SK-N-SH (cell line): Measurements from ENCODE around the gene TMEM176B. TPM values are rescaled to one million over a fixed set of nuclear protein-coding genes. Genes with fewer than 3 reads are reported as not detected.

Source experiments
- CTCF ChIA-PET: fragments of 300-600, 350-600 bp; formaldehyde crosslinking; extraction: SDS; loops from one replicate; lab custom pipeline; 2021; lab: Yijun Ruan, JAX
- POLR2A ChIA-PET: fragments of 350-600 bp; sonication (Branson Sonifier 250); formaldehyde crosslinking; extraction: SDS; loops from one replicate; lab custom pipeline; 2020; ENCODE audit warnings: antibody characterized with exemption, inconsistent platforms; lab: Yijun Ruan, JAX
- DNase-seq: peaks from one replicate; pipeline ENCODE4 v3.0.0; 2012
- H2AFZ ChIP-seq: fragments of 200-600 bp; sonication (generic); 2 replicates; pipeline ENCODE4 v1.8.1; 2016; ENCODE audit warnings: antibody characterized with exemption, mild to moderate bottlenecking, low read depth
- H3F3A ChIP-seq: fragments of 200-600 bp; sonication (generic); replicated peaks from 2 replicates; pipeline ENCODE3; 2016; ENCODE audit warnings: antibody characterized with exemption, mild to moderate bottlenecking; ENCODE audit not compliant: insufficient read depth
- H3K27ac ChIP-seq, 2 experiments: fragments of 200-500 bp in 1 of 2; fragments of 200-600 bp in 1 of 2; sonication (Bioruptor generic) in 1 of 2; sonication (generic), shearing (Covaris generic) in 1 of 2; 2 replicates each; pipeline versions ENCODE4 v1.5.1 to v1.6.1; 2014 to 2016; ENCODE audit warnings: low read depth in 2 of 2, inconsistent platforms in 1 of 2, low read length in 1 of 2, mild to moderate bottlenecking in 1 of 2, mixed read lengths in 1 of 2
- H3K27me3 ChIP-seq: fragments of 200-600 bp; sonication (generic), shearing (Covaris generic); 2 replicates; pipeline ENCODE4 v1.6.1; 2016; ENCODE audit warnings: mixed run types; ENCODE audit not compliant: insufficient read depth
- H3K36me3 ChIP-seq, 2 experiments: fragments of 200-500 bp in 1 of 2; fragments of 200-600 bp in 1 of 2; sonication (Bioruptor generic) in 1 of 2; sonication (generic) in 1 of 2; replicated peaks in 1 of 2; 2 replicates each; pipeline versions ENCODE3 to v1.5.1; 2014 to 2016; ENCODE audit warnings: low read length in 1 of 2, mild to moderate bottlenecking in 1 of 2; ENCODE audit not compliant: insufficient read depth in 2 of 2, control insufficient read depth in 1 of 2
- H3K4me1 ChIP-seq, 2 experiments: fragments of 200-500 bp in 1 of 2; fragments of 200-600 bp in 1 of 2; sonication (Bioruptor generic) in 1 of 2; sonication (generic), shearing (Covaris generic) in 1 of 2; 2 replicates each; pipeline versions ENCODE4 v1.5.1 to v1.6.1; 2014 to 2016; ENCODE audit warnings: low read depth in 1 of 2, low read length in 1 of 2, mixed run types in 1 of 2; ENCODE audit not compliant: insufficient read depth in 2 of 2, control insufficient read depth in 1 of 2
- H3K4me2 ChIP-seq: fragments of 200-600 bp; sonication (generic), shearing (Covaris generic); 2 replicates; pipeline ENCODE4 v1.6.1; 2017; ENCODE audit warnings: mixed run types
- H3K4me3 ChIP-seq, 2 experiments: fragments of 200-500 bp in 1 of 2; fragments of 200-600 bp in 1 of 2; sonication (Bioruptor generic) in 1 of 2; sonication (generic), shearing (Covaris generic) in 1 of 2; 2 replicates each; pipeline versions ENCODE4 v1.5.1 to v1.8.1; 2014 to 2016; ENCODE audit warnings: low read depth in 2 of 2, inconsistent platforms in 1 of 2, low read length in 1 of 2, mild to moderate bottlenecking in 1 of 2, mixed read lengths in 1 of 2, moderate library complexity in 1 of 2
- H3K79me2 ChIP-seq: fragments of 200-600 bp; sonication (generic); 2 replicates; pipeline ENCODE4 v1.8.1; 2017; ENCODE audit warnings: mild to moderate bottlenecking; ENCODE audit not compliant: insufficient read depth
- H3K9ac ChIP-seq: fragments of 200-600 bp; sonication (generic); 2 replicates; pipeline ENCODE4 v1.6.1; 2017; ENCODE audit warnings: mixed run types
- H3K9me2 ChIP-seq: fragments of 200-600 bp; sonication (generic); 2 replicates; pipeline ENCODE4 v1.6.1; 2017; ENCODE audit warnings: mixed run types
- H3K9me3 ChIP-seq: fragments of 200-600 bp; sonication (generic); 2 replicates; pipeline ENCODE4 v1.6.1; 2017; ENCODE audit warnings: mixed run types, mild to moderate bottlenecking, moderate library complexity
- H4K20me1 ChIP-seq: fragments of 200-600 bp; sonication (generic); 2 replicates; pipeline ENCODE4 v1.6.1; 2017; ENCODE audit warnings: mild to moderate bottlenecking, mixed run types; ENCODE audit not compliant: insufficient read depth
- CHD2 ChIP-seq: fragments of 150-350 bp; IDR thresholded peaks from 2 replicates; pipeline ENCODE4 v1.6.1; 2018; ENCODE audit warnings: low read length; ENCODE audit not compliant: partially characterized antibody
- FOXJ3 ChIP-seq: sonication (generic); formaldehyde crosslinking; IDR thresholded peaks from 2 replicates; pipeline ENCODE4 v1.5.1; 2020; ENCODE audit warnings: mild to moderate bottlenecking, missing genetic modification reagents
- GATA2 ChIP-seq: sonication (generic); formaldehyde crosslinking; IDR thresholded peaks from 2 replicates; pipeline ENCODE4 v1.5.0; 2020; ENCODE audit warnings: mild to moderate bottlenecking, missing genetic modification reagents
- MXI1 ChIP-seq: IDR thresholded peaks from 2 replicates; pipeline ENCODE4 v1.6.1; 2012; ENCODE audit warnings: mild to moderate bottlenecking, low read depth, low read length, improper control_type of control experiment
- TCF12 ChIP-seq: IDR thresholded peaks from 2 replicates; pipeline ENCODE4 v1.4.0; 2012
- WGBS: methylation state at CpG from one replicate; pipeline ENCODE4 v1.1.6; 2017; ENCODE audit warnings: low lambda C conversion rate; 5-methylcytosine and 5-hydroxymethylcytosine counted together
- polyA plus RNA-seq, 3 experiments: library from polyadenylated mRNA; depleted of rRNA; stranded (reverse); fragments of >200 nt; gene quantifications; 2 replicates each; pipeline ENCODE4 v1.2.3, GENCODE V29; 2012
- TF ChIP-seq, protein P1 (sequence below): fragments of 150-350 bp; IDR thresholded peaks from 2 replicates; pipeline ENCODE4 v1.6.1; 2017; ENCODE audit warnings: antibody characterized with exemption, low read length, low read depth, borderline replicate concordance

The TMEM176B gene
- polyA plus RNA-seq, 1 of the 3 experiments (the other 2 are of a cell fraction), result not detected

DNA sequence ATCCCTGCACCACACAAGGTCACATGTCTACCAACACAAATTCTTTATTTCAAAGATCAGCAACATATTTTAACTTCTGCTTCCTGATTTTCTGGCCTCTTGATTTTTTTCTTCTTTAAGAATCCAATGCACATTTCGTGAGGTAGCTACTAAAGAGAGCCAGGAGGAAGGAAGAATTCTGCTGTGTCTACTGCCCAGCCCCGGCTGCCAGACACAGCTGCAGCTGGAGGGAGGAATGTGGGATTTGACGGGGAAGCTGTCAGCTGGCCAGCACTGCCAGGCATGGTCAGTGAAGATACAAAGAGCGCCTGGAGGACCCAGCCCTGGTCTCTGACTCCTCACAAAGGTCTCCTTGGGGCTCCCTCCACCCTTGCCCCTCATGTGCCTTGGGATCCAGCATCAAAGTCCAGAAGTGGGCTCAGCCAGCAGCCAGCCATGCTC lies 45.3 kb upstream of the TMEM176B start:
- no peaks in the 10 kb centered on the region for H3K9me2 ChIP-seq
- H2AFZ ChIP-seq, result no peak overlapping the region
- H3K79me2 ChIP-seq, result no peaks in the 10 kb centered on the region
- ChIA-PET CTCF (interaction anchor here (0.9 to 2.1 kb wide), 3 partner anchors 32 to 117 kb away, joined by 3 to 6 read pairs (median 6); no protein-coding TSS in a partner anchor), POLR2A (no interaction called here)
- no peaks in the 10 kb centered on the region for H3F3A ChIP-seq
- WGBS, result 8% methylated on average over 4 of the region's 4 CpGs
- no peaks in the 10 kb centered on the region for H3K36me3 ChIP-seq
- TF ChIP-seq GATA2, result no peak
- TF ChIP-seq MXI1, result peak; percentile 74; the same call in 1 of the 2 replicates
- peak; percentile 31 for TF ChIP-seq CHD2
- no peaks in the 10 kb centered on the region for H3K27me3 ChIP-seq
- peak; percentile 69 for DNase-seq
- H3K4me2 ChIP-seq, result no peak overlapping the region
- H3K9me3 ChIP-seq, result no peaks in the 10 kb centered on the region
- peaks cover 0 to 20% of the 10 kb centered on the region in 2 experiments; a peak in 1 of 4 replicates for H3K4me1 ChIP-seq
- no peaks in the 10 kb centered on the region for H4K20me1 ChIP-seq
- H3K27ac ChIP-seq, result peak overlapping the region in 1 of 2 experiments; percentile 51; a peak in 1 of 4 replicates
- no peak overlapping the region for H3K9ac ChIP-seq
- no peak overlapping the region for H3K4me3 ChIP-seq

DNA sequence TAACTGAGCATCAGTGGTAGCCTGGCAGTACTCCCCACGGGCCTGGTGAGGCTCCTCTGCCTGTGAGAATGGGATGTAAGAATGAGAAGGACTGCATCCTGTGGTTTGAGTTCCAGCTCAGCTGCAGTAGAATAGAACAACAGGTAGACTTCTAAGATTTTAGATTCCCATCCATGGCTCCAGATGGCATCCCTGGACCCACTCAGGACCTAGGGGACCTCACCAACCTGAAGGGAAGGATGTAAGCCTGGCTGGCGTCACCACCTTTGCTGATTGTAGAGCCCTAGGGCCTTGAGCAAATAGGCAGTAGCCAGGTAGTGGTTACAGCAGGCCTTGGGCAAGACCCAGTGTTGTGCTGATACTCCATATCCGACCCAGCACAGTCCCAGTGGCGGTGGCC lies 42.6 kb upstream of the TMEM176B start:
- H3K27me3 ChIP-seq, result peaks cover 12% of the 10 kb centered on the region; the same call in 1 of the 2 replicates
- H4K20me1 ChIP-seq, result no peaks in the 10 kb centered on the region
- WGBS, result 24% methylated on average over 4 of the region's 4 CpGs
- ChIA-PET POLR2A (no interaction called here), CTCF (interaction anchor here (0.9 to 1.3 kb wide), 2 partner anchors 55 to 64 kb away, joined by 3 to 4 read pairs; no protein-coding TSS in a partner anchor)
- no peak overlapping the region for H3K9ac ChIP-seq
- no peak overlapping the region for H3K4me2 ChIP-seq
- no peak overlapping the region for H2AFZ ChIP-seq
- no peak overlapping the region for H3K27ac ChIP-seq
- peaks cover 0 to 24% of the 10 kb centered on the region in 2 experiments; a peak in 1 of 4 replicates for H3K4me1 ChIP-seq
- H3K79me2 ChIP-seq, result no peaks in the 10 kb centered on the region
- no peaks in the 10 kb centered on the region for H3F3A ChIP-seq
- no peak for DNase-seq
- TF ChIP-seq, protein P1, sequence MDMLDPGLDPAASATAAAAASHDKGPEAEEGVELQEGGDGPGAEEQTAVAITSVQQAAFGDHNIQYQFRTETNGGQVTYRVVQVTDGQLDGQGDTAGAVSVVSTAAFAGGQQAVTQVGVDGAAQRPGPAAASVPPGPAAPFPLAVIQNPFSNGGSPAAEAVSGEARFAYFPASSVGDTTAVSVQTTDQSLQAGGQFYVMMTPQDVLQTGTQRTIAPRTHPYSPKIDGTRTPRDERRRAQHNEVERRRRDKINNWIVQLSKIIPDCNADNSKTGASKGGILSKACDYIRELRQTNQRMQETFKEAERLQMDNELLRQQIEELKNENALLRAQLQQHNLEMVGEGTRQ, result no peak
- H3K4me3 ChIP-seq, result no peak overlapping the region
- no peaks in the 10 kb centered on the region for H3K36me3 ChIP-seq
- H3K9me3 ChIP-seq, result no peaks in the 10 kb centered on the region
- no peaks in the 10 kb centered on the region for H3K9me2 ChIP-seq

DNA sequence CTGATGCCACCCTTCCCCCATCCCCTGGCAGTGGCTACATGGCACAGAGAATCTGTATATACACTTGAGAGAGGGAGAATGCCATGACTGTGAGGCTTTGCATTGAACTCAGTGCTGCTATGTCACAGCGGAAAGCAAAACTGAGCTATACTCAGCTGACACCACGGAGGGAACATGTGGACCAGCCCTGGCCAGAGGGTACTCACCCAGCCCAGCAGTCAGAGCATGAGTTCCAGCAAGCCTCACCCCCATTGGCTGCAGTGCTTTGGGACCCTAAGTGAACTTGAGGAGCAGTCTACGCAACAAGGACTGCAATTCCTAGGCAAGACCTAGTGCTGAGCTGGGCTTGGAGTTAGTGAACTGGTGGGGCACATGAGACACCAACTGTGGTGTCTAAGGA lies 41.9 kb upstream of the TMEM176B start:
- Histone ChIP-seq H3K9me3 (no peaks in the 10 kb centered on the region), H3K79me2 (no peaks in the 10 kb centered on the region), H3K27ac (no peak overlapping the region), H3F3A (no peaks in the 10 kb centered on the region), H2AFZ (no peak overlapping the region), H3K27me3 (peaks cover 12% of the 10 kb centered on the region; the same call in 1 of the 2 replicates), H3K9me2 (no peaks in the 10 kb centered on the region), H4K20me1 (no peaks in the 10 kb centered on the region), H3K4me3 (no peak overlapping the region), H3K36me3 (no peaks in the 10 kb centered on the region), H3K4me2 (no peak overlapping the region), H3K4me1 (peaks cover 0 to 21% of the 10 kb centered on the region in 2 experiments; a peak in 1 of 4 replicates), H3K9ac (no peak overlapping the region)
- no peak for DNase-seq
- WGBS, result 48% methylated on average over 3 of the region's 3 CpGs
- ChIA-PET CTCF (interaction anchor here (0.9 to 1.3 kb wide), 2 partner anchors 56 to 63 kb away, joined by 3 to 4 read pairs; no protein-coding TSS in a partner anchor), POLR2A (no interaction called here)
- TF ChIP-seq TCF12 (no peak), FOXJ3 (CRISPR knock-in tag) (no peak)
